Measurements from ENCODE around the gene CDH4.

CDH4 gene

GRCh38 chr20:61815176-61815575 lies 563.1 kb downstream of the CDH4 start:
- TF ChIP-seq SPI1 (IDR thresholded peaks at IDR 0.05; ENCODE audit: borderline replicate concordance, low read depth), result no peak
- no peak for TF ChIP-seq REST (IDR thresholded peaks at IDR 0.05; ENCODE audit: insufficient replicate concordance, low read depth)
- TF ChIP-seq CTCF (IDR thresholded peaks at IDR 0.05; ENCODE audit: insufficient read depth, low read length), result no peak
- no peak for TF ChIP-seq POLR2AphosphoS5 (IDR thresholded peaks at IDR 0.05; ENCODE audit: low read depth)
- no peak for TF ChIP-seq GABPA (IDR thresholded peaks at IDR 0.05; ENCODE audit: low read depth)
- DNase-seq (ENCODE audit: low read depth in 1 of 2, low spot score in 1 of 2), result no peak
- Histone ChIP-seq H3K27me3 (ENCODE audit: insufficient read depth, poor library complexity, severe bottlenecking) (peaks cover 2% of the 10 kb centered on the region), H3K27ac (replicated peaks) (no peak overlapping the region), H3K4me3 (replicated peaks; ENCODE audit: insufficient read depth, low read length) (no peak overlapping the region)

- no peak for TF ChIP-seq CTCF (IDR thresholded peaks at IDR 0.05; ENCODE audit: insufficient read depth, low read length)
- no peak for TF ChIP-seq SPI1 (IDR thresholded peaks at IDR 0.05; ENCODE audit: borderline replicate concordance, low read depth)
- TF ChIP-seq REST (IDR thresholded peaks at IDR 0.05; ENCODE audit: insufficient replicate concordance, low read depth), result no peak
- TF ChIP-seq GABPA (IDR thresholded peaks at IDR 0.05; ENCODE audit: low read depth), result no peak
- TF ChIP-seq POLR2AphosphoS5 (IDR thresholded peaks at IDR 0.05; ENCODE audit: low read depth), result no peak
- H3K4me3 ChIP-seq (replicated peaks; ENCODE audit: insufficient read depth, low read length), result no peak overlapping the region
- H3K27me3 ChIP-seq (ENCODE audit: insufficient read depth, poor library complexity, severe bottlenecking), result peaks cover 2% of the 10 kb centered on the region
- no peak overlapping the region for H3K27ac ChIP-seq (replicated peaks)
- no peak for DNase-seq (ENCODE audit: low read depth in 1 of 2, low spot score in 1 of 2)
Measured at GRCh38 chr20:61815678-61816077, 563.6 kb downstream of the CDH4 start.

- TF ChIP-seq REST (IDR thresholded peaks at IDR 0.05; ENCODE audit: insufficient replicate concordance, low read depth), result no peak
- no peak for TF ChIP-seq GABPA (IDR thresholded peaks at IDR 0.05; ENCODE audit: low read depth)
- TF ChIP-seq SPI1 (IDR thresholded peaks at IDR 0.05; ENCODE audit: borderline replicate concordance, low read depth), result no peak
- TF ChIP-seq CTCF (IDR thresholded peaks at IDR 0.05; ENCODE audit: insufficient read depth, low read length), result no peak
- TF ChIP-seq POLR2AphosphoS5 (IDR thresholded peaks at IDR 0.05; ENCODE audit: low read depth), result no peak
- Histone ChIP-seq H3K4me3 (replicated peaks; ENCODE audit: insufficient read depth, low read length) (no peak overlapping the region), H3K27ac (replicated peaks) (no peak overlapping the region), H3K27me3 (ENCODE audit: insufficient read depth, poor library complexity, severe bottlenecking) (peaks cover 2% of the 10 kb centered on the region)
- DNase-seq (ENCODE audit: low read depth in 1 of 2, low spot score in 1 of 2), result no peak
Measured at GRCh38 chr20:61816606-61817460, 564.8 kb downstream of the CDH4 start.
